ENCODE data around the gene APOL1.
"Not testable (repeated sequence)": the region's sequence is repeated elsewhere in the genome, so short reads cannot be mapped to it uniquely, and the experiment has no call there.

- not testable (repeated sequence) for TF ChIP-seq POLR2AphosphoS5, POLR2A, TAF1 (IDR thresholded peaks at IDR 0.05; ENCODE audit: low read depth, low read length)
These were observed 8.7 kb downstream of the APOL1 start for GRCh38 chr22:36261675-36262074.

All from GM12891 (cell line).